Measurements from ENCODE around the gene ARL15. TPM values are rescaled to one million over a fixed set of nuclear protein-coding genes. Genes with fewer than 3 reads are reported as not detected.

ARL15 gene
- total RNA-seq, 1 experiment from 2014 or later = 13.0 TPM

- Histone ChIP-seq H2AFZ (ENCODE audit: low read length) (no peak overlapping the region), H3K9ac (ENCODE audit: extremely low read depth, insufficient read length, low read length) (no peak overlapping the region), H3K4ac (ENCODE audit: low read depth, low read length) (no peak overlapping the region), H3K23ac (ENCODE audit: insufficient read length, low read depth, low read length) (no peak overlapping the region), H3K14ac (ENCODE audit: insufficient read depth, low read length) (no peak overlapping the region), H2BK20ac (ENCODE audit: low read depth, low read length, poor library complexity, severe bottlenecking) (no peak overlapping the region), H3K23me2 (ENCODE audit: insufficient read length, low read depth, low read length, poor library complexity, severe bottlenecking) (no peaks in the 10 kb centered on the region), H4K91ac (ENCODE audit: insufficient read length, low read depth, low read length) (no peak overlapping the region), H3K4me1 (ENCODE audit: insufficient read depth, low read length) (no peaks in the 10 kb centered on the region; the same call in 1 of the 2 replicates), H3K18ac (ENCODE audit: insufficient read length, low read depth, low read length) (no peak overlapping the region), H2BK15ac (ENCODE audit: low read depth, low read length) (no peak overlapping the region), H3K79me2 (ENCODE audit: insufficient read depth, low read length) (no peaks in the 10 kb centered on the region), H3K4me2 (ENCODE audit: insufficient read depth, insufficient read length, low read length) (no peak overlapping the region), H3K27me3 (ENCODE audit: insufficient read depth, low read length) (no peaks in the 10 kb centered on the region), H3K79me1 (ENCODE audit: insufficient read depth, low read depth, low read length, poor library complexity, severe bottlenecking) (no peaks in the 10 kb centered on the region), H4K8ac (replicated peaks; ENCODE audit: insufficient read length, low read depth, low read length) (no peak overlapping the region), H3K56ac (ENCODE audit: insufficient read length, low read depth, low read length) (no peak overlapping the region), H2BK5ac (ENCODE audit: insufficient read length, low read length) (no peak overlapping the region), H4K5ac (ENCODE audit: insufficient read length, low read depth, low read length) (no peak overlapping the region), H2BK12ac (ENCODE audit: insufficient read length, low read depth, low read length) (no peak overlapping the region), H3K9me3 (ENCODE audit: control insufficient read depth, low read depth, low read length) (no peaks in the 10 kb centered on the region), H3K27ac (ENCODE audit: insufficient read length, low read depth, low read length) (no peak overlapping the region), H2BK120ac (ENCODE audit: low read depth, low read length, poor library complexity, severe bottlenecking) (no peak overlapping the region), H4K20me1 (ENCODE audit: control insufficient read depth, insufficient read depth, insufficient read length) (no peaks in the 10 kb centered on the region), H3T11ph (ENCODE audit: low read length) (no peak overlapping the region), H2AK5ac (ENCODE audit: insufficient read length, low read length) (no peak overlapping the region)
- Mint-ChIP-seq H3K27ac (no peak overlapping the region), H3K4me3 (no peak overlapping the region), H3K36me3 (ENCODE audit: insufficient read depth in 1 of 3, low read depth in 3 of 3) (peaks cover 2 to 7% (median 5%) of the 10 kb centered on the region in 3 experiments; a peak in 6 of 7 replicates), H3K9me3 (peaks cover 3% of the 10 kb centered on the region in 2 experiments; a peak in 2 of 5 replicates), H3K27me3 (ENCODE audit: low read depth) (no peaks in the 10 kb centered on the region), H3K4me1 (peaks cover 14% of the 10 kb centered on the region in 2 experiments)
- TF ChIP-seq CTCF (conservative IDR thresholded peaks at IDR 0.05) = no peak
- no peak for DNase-seq
- WGBS (ENCODE audit: extremely low coverage, insufficient read length, low lambda C conversion rate) = no CpG with 5 or more reads among the region's 1 CpG
Measured at GRCh38 chr5:54276048-54276447, 34.3 kb downstream of the ARL15 start.
